GM18502 (cell line): ENCODE results near the gene CEBPG.

Experiments
- ATAC-seq: cut with Tn5 transposase; IDR thresholded peaks from one replicate; pipeline ENCODE4 v1.9.1; 2021; ENCODE audit warnings: mild to moderate bottlenecking; ENCODE audit not compliant: unreplicated experiment, poor library complexity

Gene CEBPG

DNA sequence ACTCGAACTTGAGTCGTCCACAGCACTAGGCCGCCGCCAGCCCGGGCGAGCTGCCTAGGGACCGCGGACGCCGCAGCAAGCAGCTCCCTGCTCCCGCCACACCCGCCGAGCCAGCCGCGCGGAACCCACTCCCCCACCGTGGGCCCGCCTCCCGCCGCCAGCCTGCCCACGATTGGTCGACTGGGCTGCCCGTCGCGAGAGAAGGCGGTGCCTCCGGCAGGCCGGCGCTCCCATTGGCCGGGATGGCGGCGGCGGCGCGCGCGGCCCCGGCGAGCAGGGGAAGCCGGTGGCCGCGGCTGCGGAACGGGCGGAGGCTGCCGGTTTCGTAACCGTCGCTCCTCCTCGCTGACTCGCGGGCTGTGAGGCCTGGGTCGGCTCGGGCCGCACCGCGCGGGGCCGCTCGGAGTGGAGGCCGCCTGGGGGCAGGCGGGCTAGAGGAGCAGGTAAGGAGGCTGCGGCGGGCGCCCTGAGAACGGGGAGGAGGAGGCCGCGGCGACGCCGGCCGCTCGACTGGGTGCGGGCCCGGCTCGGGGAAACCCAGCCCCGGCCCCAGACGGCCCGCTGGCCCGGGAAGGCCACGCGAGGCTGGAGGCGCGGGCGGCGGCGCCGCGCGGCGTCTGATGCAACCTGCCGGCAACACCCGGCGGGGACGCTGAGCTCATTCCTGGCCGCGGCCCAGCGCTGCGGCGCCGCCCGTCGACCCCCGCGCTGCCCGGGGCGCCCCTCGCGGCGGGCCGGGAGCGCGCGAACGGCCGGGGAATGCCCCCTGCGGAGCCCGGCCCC is at the start of gene CEBPG:
CEBPG (plus strand) TSS at position 257 of the 783 bp plus-strand sequence. CDS start 5,531 bp downstream, outside the sequence.
- ATAC-seq: peak; percentile 88

DNA sequence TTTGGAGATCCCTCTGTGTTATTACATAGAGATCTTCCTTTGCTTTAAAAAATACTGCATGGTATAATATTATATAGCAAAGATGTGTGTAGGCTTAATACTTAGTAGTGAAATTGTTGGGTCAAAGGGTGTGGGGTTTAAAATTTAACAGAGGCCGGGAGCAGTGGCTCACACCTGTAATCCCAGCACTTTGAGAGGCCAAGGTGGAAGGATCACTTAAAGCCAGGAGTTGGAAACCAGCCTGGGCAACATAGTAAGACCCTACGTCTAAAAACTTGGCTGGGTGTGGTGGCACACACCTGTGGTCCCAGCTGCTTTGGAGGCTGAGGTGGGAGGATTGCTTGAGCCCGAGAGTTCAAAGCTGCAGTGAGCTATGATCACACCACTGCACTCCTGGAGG is 48.9 kb upstream of the CEBPG start:
- ATAC-seq: no peak

- no peak for ATAC-seq
Observed at GRCh38 chr19:33325920-33326319, 47.6 kb upstream of the CEBPG start.

DNA sequence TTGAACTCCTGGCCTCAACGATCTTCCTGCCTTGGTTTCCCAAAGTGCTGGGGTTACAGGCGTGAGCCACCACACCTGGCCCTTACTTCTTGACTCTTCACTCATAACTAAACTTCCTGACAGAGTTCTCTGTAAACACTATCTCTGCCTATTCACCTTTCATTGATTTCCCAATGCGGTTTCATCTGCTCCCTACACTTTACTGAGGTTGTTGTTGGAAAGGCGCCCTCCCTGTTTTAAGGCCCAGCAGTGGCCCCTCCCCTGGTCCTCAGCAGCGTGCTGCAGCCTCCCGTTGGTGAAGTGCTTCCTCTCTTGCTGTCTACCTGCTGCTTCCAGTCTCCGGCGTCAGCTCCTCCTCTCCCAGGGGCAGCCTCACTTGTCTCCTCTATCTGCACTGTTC is 44.4 kb upstream of the CEBPG start:
- no peak for ATAC-seq

DNA sequence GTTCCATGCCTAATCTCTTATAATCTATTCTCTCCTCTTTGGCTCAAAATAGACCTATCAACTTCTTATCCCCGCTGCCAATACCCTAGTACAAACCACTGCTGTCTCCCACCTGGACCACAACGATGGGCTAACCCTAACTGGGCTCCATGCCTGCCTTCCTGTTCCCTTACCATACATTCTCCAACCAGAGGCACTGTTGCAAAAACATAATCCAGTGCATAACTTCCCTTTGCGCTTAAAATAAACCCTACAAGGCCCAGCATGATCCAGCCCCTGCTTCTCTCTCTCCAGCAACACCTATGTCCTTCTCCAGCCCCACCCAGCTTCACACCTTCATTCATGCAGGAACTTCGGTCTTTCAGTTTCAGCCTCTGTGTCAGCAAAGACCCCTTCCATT is 43.8 kb upstream of the CEBPG start:
- ATAC-seq: no peak

- ATAC-seq: no peak
Observed at GRCh38 chr19:33332248-33332647, 41.3 kb upstream of the CEBPG start.

GRCh38 chr19:33333151-33333550 is 40.4 kb upstream of the CEBPG start:
- no peak for ATAC-seq

GRCh38 chr19:33333642-33334041 is 39.9 kb upstream of the CEBPG start:
- ATAC-seq: no peak

DNA sequence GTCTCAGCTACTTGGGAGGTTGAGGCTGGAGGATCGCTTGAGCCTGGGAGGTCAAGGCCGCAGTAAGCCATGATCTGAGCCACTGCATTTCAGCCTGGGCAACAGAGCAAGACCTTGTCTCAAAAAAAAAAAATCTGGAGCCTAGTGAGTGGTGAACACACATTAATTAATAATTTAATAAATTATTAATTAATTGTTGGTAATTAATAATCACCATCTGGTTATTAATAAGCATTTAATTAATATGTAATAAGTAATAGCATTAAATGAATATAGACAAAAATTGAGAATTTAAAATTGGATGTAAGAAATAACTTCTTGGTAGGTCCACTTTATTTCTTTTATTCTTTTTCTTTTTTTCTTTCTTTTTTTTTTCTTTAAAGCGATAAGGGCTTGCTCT is 39.2 kb upstream of the CEBPG start:
- ATAC-seq: no peak

DNA sequence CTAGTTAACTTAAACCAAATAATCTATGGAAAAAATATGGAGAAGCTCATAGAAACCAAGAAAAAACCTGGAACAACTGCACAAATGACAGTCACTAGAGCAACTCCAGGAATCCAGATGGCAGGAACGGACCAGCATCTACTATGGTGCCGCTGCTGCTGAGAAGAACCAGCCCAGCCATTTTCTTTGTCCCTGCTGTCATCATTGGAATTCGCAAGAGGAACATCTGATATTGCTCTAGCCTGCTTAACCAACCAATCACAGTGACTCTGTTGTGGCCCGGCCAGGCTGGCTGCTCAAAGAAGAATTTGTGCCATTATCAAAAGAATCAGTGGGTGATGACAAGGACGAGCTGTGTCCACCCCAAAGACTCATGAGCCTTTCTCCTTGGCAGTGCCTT is 38.1 kb upstream of the CEBPG start:
- ATAC-seq: no peak

- ATAC-seq: no peak
Observed at GRCh38 chr19:33339016-33339984, 34.2 kb upstream of the CEBPG start.

- no peak for ATAC-seq
Observed at GRCh38 chr19:33340991-33341390, 32.5 kb upstream of the CEBPG start.

- no peak for ATAC-seq
Observed at GRCh38 chr19:33343301-33343700, 30.2 kb upstream of the CEBPG start.

GRCh38 chr19:33343859-33344572 is 29.5 kb upstream of the CEBPG start:
- ATAC-seq: no peak

GRCh38 chr19:33344573-33344925 is 29.0 kb upstream of the CEBPG start:
- no peak for ATAC-seq

GRCh38 chr19:33345163-33345562 is 28.3 kb upstream of the CEBPG start:
- no peak for ATAC-seq

- ATAC-seq: no peak
Observed at GRCh38 chr19:33346665-33347064, 26.8 kb upstream of the CEBPG start.

DNA sequence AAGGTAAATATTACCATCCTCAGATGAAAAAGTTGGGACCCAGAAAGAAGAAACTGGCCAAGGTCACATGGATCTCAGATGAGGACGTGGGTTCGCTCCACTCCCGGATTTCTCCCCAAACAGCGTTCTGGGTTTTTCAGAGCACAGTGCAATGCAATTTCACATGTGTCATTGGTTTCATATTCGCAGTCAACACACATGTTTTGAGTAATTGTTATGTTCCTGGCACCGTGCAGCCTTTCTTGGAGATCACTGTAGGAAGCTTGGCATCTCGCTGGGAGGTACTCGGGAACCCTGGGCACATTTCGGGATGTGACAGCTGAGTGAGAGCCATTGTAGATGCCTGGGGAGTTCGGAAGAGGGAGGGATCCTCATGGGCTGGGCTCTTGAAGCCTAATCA is 26.2 kb upstream of the CEBPG start:
- no peak for ATAC-seq

DNA sequence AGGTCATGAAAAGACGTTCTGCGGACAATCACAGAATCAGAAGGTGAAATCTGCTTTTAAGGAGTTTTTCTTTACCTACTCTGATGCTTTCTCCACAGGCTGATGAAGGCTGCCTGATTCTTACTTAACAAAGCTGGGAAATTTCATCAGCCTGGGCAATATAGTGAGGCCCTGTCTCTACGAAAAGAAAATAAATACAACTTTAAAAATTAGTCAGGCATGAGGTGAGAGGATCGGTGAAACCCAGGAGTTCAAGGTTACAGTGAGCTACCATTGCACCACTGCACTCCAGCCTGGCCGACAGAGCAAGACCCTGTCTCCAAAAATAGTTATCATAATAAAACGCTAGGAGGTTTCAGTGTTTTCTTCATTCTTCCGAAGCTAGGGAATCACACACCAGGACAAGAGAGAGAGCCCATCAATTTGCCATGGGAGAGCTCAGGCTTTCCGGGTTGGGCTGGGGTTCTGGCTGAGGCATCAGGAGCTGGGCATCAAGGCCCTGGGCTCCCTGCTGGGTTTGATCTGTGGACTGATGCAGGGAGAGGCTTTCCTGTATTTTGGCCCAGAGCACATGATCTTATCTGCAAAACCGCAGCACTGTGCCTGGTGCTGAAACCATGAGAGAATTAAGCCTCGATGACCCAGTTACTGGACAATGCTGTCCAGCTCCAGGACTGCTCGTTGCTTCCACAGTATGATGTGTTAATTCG is 25.1 kb upstream of the CEBPG start:
- ATAC-seq: no peak
